T-helper 1 cell treated with Interleukin-12 subunit alpha and Interleukin-12 subunit beta and Interleukin-4 antibody, amounts not matched to agents 30 ng/mL and 1 ng/mL, for 36 hours (primary cell): Measurements from ENCODE around the gene AIFM2. TPM values are rescaled to one million over a fixed set of nuclear protein-coding genes. Genes with fewer than 3 reads are reported as not detected.
"Not testable (repeated sequence)": the region's sequence is repeated elsewhere in the genome, so short reads cannot be mapped to it uniquely, and the experiment has no call there.

Source experiments
- intact Hi-C: fragments of 100-400 bp; cut with micrococcal nuclease; formaldehyde crosslinking; loops from one replicate; pipeline ENCODE4 v1.15.1; 2024
- total RNA-seq: library from RNA; stranded (reverse); gene quantifications from 2 replicates; pipeline ENCODE4 v1.2.3, GENCODE V29; 2022

The AIFM2 gene
- total RNA-seq, 1 donor from 2014 or later: 4.9 TPM

DNA sequence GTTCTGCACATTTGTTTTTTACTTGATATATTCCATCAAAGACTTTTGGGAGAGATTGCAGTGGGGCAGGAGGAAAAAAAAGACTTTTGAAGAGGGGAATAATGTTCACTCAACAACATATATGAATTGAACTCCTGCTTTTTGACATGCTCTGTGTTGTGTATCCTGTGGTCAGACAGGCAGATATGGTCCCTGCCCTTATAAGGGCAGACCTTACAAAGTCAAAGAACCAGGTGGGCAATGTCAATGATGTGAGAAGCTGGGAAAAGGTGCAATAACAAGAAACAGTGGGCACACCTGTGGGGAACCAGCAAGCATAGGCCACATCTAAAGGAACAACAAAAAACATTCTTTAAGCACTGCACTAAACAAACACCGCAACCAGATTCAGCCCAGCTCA, 8.2 kb downstream of the AIFM2 start:
- intact Hi-C loops: no loop called here

DNA sequence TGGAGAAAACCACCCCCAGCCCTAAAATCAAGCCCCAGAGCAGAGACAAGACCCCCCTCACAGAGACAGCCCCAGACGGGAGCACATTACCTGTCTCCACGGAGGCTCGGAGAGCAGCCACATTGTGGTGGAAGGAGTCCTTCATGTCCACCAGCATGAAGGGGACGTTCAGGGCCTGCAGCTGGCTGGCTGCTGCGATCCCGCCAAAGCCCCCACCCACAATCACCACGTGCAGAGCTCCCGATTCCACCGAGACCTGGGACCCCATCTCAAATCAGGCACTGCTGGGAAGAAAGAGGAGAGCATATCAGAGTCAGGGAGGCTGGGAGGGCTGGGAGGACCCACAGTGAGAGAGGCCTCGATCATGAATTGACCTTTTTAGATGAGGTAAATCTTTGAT, 8.8 kb downstream of the AIFM2 start:
- intact Hi-C loops: no loop called here

DNA sequence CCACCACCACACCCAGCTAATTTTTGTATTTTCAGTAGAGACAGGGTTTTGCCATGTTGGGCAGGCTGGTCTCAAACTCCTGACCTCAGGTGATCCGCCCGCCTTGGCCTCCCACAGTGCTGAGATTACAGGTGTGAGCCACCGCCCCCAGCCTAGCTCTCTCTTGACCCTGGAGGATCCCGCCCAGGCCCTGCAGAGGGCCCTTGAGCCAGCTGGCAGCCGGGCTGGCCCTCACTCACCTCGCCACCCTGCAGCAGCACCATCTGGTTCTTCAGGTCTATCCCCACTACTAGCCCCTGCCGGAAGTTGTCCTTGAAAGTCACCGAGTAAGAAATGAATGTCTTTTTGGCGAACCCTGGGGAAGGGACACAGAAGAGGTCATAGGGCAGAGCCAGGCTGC, 9.5 kb downstream of the AIFM2 start:
- intact Hi-C loops: not testable (repeated sequence)

DNA sequence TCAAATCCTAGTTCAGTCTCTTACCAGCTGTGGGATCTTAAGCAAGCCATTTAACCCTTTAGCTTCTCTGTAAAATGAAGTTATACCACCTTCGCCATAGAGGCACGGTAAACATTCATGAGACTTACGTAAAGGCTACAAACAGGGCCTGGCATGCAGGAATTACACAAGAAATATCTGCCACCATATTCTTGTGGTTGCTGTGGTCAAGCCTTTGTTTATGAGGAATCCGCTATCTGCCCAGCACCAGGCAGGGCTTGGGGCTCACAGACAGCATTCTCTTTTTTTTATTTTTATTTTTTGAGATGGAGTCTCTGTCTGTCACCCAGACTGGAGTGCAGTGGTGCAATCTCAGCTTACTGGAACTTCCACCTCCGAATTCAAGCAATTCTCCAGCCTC, 9.9 kb downstream of the AIFM2 start:
- intact Hi-C loops: no loop called here

DNA sequence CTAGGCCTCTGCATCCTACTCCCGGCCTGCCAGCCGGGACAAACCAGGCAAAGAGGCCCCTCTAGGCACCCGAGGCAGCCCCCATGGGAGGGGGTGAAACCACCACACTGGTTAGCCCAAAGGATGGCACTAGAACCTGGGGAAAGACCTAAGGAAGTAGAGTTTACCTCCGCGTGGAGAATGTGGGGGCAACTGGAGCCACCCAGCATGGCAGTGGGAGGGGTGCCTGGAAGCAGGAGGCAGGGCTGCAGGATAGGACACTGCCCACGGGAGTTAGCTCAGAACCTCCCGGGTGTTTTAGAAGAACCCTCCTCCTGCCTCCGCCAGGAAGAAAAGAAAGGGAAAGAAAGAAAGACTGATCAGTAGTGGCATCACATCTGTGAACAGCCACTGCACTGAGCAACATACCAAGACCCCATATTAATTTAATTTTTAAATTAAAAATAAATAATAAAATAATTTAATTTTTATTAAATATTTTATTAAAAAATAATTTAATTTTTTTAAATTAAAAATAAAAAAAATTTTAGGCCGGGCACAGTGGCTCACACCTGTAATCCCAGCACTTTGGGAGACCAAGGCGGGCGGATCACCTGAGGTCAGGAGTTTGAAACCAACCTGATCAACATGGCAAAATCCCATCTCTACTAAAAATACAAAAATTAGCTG, 11.2 kb downstream of the AIFM2 start:
- intact Hi-C loops: no loop called here

DNA sequence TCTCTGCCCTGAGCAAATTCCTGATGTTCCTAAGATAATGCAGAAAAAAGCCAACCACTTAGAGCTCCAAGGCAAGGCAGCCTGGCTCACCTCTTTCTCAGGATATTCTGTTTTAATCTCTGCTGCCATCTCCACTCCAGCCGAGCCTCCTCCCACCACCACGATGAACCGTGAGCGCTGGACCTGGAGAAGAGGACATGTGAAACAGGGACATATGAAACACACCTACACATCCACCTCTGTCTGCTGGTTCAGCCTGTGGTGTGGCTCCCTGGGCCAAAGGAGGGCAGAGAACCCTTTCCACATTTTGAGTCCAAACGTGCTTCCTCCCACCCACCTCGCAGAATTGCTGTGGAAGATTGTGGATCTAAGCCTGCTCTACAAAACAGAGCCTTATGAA, 12.2 kb downstream of the AIFM2 start:
- intact Hi-C loops: no loop called here

DNA sequence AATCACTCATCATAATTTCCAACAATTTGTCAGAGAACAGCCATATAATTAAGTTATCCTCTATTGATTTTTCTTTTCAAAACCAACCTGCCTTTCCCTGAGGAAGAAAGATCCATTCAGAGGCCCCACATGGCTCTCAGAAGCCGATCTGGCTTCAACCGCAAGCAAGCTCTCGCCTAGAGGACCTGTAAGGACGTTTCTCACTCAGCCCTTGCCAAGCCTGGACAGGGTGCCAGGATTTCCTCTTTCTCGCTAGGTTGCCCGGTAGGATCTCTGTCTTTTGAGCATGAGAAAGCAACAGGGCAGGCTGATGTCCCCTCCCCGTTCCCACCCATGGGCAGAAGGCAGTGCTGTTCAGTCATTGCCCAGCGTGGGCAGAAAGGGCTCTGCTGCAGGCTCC, 13.0 kb downstream of the AIFM2 start:
- intact Hi-C loops: no loop called here

DNA sequence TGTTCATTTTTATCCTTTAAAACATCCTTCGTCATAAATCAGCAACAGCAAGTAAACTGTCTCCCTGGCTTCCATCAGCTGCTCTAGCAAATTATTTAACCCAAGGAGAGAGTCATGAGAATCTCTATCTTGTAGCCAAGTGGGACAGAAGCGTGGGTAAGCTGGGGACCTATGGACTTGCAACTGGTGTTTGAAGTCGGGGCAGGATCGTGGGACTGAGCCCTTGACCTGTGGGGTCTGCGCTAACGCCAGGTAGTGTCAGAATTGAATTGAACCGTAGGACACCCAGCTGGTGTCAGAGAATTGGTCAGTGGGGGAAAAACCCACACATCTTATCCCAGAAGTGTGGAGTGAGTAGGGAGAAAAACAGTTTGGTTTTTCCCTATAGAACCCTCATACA, 13.4 kb downstream of the AIFM2 start:
- intact Hi-C loops: no loop called here

DNA sequence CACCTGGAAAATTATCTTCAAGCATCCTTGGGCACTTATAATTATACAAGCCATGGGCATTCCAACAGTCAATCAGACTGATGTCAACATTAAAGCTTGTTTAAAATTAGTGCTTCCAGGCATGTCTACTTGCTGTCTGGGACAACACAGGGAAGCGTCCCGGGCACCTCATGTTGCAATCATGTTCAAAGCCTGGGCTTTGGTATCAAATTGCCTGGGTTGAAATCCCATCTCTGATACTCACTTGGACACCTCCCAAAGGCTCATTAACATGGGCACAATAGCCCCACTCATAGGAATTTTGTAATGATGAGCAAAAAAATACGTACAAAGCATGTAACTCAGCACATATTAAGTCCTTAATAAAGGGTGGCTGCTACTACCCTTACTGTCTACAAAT, 14.4 kb downstream of the AIFM2 start:
- intact Hi-C loops: no loop called here

DNA sequence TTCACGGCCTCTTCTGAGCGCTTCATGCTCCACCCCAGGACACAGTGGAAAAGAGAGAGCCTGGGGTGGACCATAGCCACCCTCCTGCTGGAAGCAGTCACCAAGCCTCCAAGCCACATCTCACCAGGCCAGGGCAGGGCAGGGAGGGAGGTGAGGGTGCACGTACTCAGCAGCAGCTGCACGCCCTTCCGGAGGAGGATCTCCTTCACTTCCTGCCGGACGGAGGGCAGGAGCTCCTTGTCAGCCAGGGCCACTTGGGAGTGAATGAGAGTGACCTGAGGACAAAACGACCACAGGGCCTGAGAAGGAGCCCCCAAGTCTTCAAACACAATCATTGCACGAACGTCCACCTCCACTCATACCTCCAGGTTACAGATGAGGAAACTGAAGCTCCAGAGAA, 15.0 kb downstream of the AIFM2 start:
- intact Hi-C loops: no loop called here

DNA sequence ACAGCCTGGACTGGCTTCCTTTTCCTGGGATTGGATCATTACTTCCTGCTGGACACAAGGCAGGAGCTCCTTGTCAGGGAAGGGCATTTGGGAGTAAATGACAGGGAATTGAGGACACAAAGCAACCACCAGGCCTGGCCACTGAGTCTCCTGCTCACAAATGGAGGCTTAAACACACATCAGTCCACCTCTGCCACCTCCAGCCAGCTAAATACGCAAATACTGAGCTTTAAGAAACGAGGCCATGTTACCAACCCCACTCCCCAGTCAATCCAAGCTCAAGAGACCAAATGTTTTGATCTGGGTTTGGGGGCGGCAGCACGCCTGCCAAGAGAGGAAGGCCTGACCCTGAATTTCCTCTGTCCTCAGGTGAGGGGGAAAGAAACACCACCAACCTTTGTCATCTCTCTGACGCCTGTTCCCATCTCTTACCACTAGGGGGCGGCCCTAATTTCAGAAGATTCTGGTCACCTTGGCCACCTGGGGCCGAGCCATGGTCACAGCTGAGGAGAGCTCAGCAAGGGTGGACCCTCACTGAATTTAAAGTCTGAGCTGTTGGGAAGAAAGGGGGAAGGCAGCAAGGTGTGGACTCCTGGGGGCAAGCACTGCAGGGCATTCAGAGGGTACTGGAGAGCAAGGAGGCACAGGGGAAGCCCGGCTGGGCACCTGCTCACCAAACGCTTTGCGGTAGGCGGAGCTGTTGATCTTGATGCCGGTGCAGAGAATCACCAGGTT, 16.5 kb downstream of the AIFM2 start:
- intact Hi-C loops: loop anchor here (1.0 kb wide), 2 partner anchors 30 to 248 kb away; partner anchors contain the start of gene TYSND1

DNA sequence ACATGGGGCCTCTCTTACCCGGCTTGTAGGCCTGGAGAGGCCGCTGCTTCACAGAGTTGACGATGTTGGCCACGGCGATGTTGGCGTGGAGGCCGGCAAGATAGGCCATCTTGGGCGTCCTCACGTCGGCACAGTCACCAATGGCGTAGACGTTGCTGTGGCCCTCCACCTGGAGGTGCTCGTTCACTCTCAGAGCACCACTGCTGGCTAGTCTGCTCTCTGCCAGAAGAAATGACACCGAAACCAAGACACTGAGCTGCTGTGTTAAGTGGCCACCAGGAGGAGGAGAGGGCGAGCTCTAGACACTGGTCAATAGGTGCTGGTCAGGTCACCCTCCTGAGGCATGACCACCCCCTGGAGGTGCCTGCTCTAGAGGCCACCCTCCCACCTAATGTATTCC, 17.7 kb downstream of the AIFM2 start:
- intact Hi-C loops: no loop called here

DNA sequence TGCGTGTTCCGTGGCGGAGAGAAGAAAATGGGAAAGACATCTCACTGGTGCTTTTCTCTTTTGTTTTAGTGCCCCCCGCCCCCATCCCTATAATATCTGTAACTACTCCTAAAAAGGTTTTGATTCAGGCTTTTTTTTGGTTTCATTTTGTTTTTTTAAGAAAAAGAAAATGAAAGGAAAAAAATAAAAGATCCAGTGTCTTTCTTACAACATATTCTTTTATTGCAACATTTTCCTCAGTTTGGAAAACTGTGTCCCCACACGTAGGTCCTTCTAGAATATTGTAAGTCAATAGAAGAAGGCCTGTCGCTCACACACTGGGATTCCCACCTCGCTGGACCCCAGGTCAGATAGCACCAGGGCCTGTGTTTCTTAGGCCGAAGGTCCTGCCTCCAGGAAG, 20.6 kb downstream of the AIFM2 start:
- intact Hi-C loops: no loop called here

DNA sequence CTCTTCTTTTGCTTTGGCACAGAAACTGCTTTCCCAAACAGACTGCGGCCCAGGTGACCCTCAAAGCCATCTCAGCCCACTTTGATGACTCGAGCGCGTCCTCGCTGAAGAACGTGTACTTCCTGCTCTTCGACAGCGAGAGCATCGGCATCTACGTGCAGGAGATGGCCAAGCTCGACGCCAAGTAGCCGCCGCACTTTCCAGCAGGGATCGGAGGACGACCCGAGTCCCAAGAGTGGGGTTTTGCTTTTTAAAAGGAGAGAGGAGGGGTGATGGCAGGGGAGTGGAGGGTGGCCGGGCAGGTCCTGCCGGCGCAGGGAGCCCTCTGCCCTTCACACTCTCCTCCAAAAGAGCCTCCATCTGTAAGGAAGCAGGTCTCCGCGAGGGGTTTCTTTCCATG, 21.1 kb downstream of the AIFM2 start:
- intact Hi-C loops: no loop called here

DNA sequence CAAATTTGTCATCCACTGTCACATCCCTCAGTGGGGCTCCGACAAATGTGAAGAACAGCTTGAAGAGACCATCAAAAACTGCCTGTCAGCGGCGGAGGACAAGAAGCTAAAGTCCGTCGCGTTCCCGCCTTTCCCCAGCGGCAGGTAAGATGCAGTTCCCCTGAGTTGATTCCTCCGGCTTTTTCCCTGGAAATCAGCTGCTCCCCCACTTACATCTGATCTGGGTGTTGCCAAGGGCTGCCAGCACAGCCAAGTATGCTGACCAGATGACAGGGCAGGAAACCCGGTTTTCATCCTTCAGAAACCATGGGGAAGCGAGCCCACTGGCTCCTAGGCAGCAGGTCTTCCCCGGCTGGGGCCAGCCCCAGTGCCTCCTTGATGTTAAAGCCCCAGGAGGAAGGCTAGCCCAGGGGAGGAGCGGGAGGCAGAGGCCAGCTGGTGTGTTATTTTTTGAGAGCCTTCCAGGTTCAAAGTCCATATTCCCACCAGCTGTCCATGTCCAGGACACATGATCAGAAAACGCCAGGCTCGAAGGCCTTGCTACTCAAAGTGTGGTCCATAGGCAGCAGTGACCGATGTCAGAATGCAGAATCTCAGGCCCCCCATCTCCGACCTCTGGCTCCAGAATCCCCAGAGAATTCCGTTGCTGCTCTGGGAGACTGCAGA, 23.4 kb downstream of the AIFM2 start:
- intact Hi-C loops: no loop called here

DNA sequence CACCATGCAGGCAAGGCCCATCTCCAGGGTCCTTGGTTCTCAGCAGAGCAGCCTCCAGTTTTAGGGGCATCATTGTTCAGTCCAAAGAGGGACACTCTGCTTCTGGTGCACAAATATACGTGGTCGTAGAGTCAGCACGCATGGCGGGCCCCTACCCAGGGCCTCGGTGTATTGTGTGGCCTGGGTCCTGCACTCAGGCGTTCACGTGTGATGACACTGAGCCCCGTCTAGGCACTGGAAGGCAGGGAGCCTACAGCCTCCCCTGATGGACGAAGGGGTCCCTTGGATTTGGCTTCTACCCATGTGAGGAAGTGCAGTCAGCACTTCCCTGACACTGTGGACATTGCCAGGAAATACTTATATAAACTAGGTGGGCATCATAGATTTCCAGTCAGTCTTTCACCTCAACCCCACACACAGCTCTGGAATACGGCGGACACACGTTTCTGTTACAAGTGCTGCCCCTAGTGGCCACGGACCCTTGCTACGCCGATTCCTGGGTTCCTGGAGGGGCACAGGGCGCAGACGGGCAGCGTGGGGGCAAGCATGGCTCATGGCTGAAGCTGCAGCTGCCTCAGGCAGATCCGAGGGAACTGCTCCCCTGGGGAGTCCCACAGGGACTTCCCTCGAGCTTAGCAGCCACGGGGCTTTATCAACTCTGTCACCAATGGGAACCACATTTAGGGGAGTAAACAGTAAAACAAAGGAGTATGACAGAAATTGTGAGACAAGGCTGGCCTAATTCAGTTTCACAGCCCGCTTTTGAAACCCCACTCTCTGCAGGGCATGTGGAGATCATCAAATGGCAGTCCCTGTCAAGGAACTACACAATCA, 25.4 kb downstream of the AIFM2 start:
- intact Hi-C loops: no loop called here

DNA sequence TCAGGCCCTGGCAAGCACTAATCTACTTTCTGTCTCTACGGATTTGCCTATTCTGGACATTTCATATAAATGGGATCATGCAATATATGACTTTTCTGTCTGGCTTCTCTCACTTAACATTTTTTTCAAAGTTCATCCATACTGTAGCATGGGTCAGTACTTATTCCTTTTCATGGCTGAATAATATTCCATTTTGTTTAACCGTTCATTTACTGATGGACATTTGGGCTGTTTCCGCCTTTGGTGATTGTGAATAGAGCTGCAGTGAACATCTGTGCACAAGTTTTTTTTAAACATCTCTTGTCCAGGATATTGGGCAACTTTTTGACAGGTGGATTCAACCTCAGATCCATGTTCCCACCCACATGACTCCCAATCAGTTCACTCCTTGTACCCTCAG, 31.0 kb downstream of the AIFM2 start:
- intact Hi-C loops: no loop called here

DNA sequence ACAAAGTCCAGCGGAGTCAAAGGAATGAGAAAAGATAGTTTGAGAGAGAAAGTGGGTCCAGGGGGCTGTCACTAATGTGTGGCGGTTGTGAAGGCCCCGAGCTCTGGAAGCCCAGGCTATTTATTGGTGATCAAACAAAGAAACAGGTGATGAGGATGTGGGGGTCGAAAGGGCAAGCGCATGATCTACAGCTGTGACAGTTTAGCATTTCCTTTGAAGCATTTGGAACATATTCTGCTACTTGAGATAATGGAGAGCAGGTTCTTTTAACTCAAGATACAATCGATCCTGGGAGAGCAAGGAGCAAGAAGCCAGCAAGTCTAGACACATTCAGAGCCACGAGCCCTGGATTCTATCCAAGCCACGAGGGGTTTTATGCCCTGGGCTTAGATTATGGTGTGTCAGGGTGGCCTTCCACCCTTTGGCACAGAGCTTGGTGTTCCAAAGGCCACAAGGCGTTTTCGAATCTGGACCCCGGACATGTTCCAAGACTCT, 31.5 kb downstream of the AIFM2 start:
- intact Hi-C loops: not testable (repeated sequence)

DNA sequence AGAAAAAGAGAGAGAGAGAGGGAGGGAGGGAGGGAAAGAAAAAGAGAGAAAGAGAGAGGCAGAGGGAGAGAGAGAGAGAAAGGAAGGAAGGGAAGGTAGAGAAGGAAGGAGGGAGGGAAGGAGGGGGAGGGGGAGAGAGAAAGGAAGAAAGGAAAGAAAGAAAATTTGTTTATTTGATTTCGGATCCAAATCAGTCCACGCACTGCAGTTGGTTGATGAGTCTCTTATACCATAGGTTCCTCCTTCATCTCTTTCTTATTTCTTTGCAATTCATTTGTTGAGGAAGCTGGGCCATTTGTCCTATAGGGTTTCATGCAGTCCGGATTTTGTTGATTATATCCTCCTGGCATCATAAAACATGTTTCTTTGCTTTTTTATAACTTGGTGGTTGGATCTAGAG, 34.4 kb downstream of the AIFM2 start:
- intact Hi-C loops: no loop called here

DNA sequence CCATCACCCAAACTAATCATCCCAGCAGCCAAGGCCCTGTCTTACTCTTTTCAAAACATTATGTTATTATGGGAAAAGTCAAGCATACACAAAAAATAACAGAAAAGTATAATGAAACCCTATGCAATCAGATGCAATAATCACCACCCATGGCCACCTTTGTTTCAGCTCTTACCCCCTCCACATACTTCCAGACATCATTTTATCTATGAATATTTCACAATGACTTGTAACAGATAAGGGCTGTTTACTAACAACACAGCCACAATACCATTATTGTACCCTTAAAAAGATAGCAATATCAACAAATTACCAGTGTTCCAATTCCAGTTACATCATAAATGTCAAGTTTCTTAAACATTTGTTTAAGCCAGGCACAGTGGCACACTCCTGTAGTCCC, 35.2 kb downstream of the AIFM2 start:
- intact Hi-C loops: no loop called here

DNA sequence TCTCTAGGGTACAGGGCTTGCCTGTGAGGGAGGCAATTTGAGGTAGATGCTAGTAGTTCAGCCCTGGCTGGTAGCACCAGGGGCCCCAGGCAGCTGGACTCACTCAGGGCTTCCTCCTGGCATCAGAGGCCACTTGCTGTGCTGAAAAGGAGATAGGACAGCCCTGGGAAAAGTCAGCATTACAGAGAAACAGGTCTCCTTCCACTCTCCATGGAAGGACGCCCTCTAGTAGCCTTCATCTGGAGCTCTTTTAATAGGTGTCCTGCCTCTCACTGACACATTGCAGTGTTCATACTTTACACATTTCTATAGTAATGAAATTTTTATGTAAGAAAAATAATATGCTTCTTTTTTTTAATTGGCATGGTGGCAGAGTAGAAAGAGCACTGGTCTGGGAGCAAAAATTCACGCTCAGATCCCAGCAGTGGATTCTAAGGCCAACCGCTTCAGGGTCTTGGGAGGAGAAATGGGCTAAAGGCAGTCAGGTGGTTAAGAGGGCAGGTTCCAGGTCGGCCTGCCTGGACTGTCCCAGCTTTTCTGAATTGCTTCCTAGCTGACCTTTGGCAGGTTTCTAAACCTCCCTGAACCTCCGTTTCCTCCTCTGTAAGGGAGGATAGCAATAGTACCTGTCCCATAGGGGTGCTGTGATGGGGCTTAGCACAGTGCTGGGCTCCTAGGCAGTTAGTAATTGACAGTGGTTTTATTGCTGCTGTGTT, 35.8 kb downstream of the AIFM2 start:
- intact Hi-C loops: no loop called here
